AG04450 (cell line): Measurements from ENCODE around the gene ARHGAP15. TPM values are rescaled to one million over a fixed set of nuclear protein-coding genes. Genes with fewer than 3 reads are reported as not detected.

Source experiments
- CTCF ChIA-PET: fragments of 300-600, 350-600 bp; formaldehyde crosslinking; extraction: SDS; loops from one replicate; lab custom pipeline; 2022; ENCODE audit warnings: antibody characterized with exemption, inconsistent platforms; lab: Charles Lee
- POLR2A ChIA-PET: fragments of 350-600 bp; formaldehyde crosslinking; extraction: SDS; loops from one replicate; lab custom pipeline; 2021; ENCODE audit warnings: antibody characterized with exemption, inconsistent platforms; lab: Yijun Ruan, JAX
- DNase-seq: peaks from one replicate; pipeline ENCODE4 v3.0.0-alpha.2; 2011; ENCODE audit warnings: low read depth, low spot score
- H3K27ac ChIP-seq: one replicate; pipeline ENCODE4 v1.5.1; 2012; ENCODE audit warnings: low read depth, low read length, control low read depth
- H3K27me3 ChIP-seq: one replicate; pipeline ENCODE4 v1.6.0; 2012; ENCODE audit warnings: low read length; ENCODE audit not compliant: control insufficient read depth, insufficient read depth
- H3K4me3 ChIP-seq: 2 replicates; pipeline ENCODE4 v1.5.1; 2011; ENCODE audit warnings: mild to moderate bottlenecking, low read depth, low read length, control low read depth
- H3K9me3 ChIP-seq: 2 replicates; pipeline ENCODE4 v1.5.1; 2012; ENCODE audit warnings: low read length; ENCODE audit not compliant: control insufficient read depth, insufficient read depth
- polyA plus RNA-seq: library from polyadenylated mRNA; depleted of rRNA; stranded (reverse); fragments of >200 nt; gene quantifications from 2 replicates; pipeline ENCODE4 v1.2.3, GENCODE V29; 2011
- TF ChIP-seq, protein P1 (sequence below): IDR thresholded peaks from 2 replicates; pipeline ENCODE4 v1.5.1; 2011; ENCODE audit warnings: low read depth, low read length, control low read depth, inconsistent platforms

ARHGAP15 gene
- polyA plus RNA-seq, 1 experiment: not detected

DNA sequence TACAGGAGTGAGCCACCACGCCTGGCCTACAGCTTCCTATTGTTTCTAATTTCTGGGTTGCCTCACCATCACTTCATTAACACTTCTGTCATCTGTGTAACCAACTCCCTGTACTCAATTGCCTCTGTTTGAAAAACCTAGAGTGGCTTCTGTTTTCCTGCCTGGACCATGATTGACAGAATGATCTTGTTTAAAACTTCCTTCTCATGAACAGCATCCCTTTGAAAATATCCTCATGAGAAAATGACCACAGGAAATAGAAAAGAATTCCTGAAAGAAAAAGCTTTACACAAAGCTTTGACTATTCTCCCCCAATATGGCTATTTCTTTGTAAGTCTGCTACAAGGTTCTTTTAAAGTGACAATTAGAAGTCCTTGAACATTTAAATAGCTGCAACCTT lies 672.3 kb downstream of the ARHGAP15 start:
- TF ChIP-seq, protein P1, sequence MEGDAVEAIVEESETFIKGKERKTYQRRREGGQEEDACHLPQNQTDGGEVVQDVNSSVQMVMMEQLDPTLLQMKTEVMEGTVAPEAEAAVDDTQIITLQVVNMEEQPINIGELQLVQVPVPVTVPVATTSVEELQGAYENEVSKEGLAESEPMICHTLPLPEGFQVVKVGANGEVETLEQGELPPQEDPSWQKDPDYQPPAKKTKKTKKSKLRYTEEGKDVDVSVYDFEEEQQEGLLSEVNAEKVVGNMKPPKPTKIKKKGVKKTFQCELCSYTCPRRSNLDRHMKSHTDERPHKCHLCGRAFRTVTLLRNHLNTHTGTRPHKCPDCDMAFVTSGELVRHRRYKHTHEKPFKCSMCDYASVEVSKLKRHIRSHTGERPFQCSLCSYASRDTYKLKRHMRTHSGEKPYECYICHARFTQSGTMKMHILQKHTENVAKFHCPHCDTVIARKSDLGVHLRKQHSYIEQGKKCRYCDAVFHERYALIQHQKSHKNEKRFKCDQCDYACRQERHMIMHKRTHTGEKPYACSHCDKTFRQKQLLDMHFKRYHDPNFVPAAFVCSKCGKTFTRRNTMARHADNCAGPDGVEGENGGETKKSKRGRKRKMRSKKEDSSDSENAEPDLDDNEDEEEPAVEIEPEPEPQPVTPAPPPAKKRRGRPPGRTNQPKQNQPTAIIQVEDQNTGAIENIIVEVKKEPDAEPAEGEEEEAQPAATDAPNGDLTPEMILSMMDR: no peak
- no peak for DNase-seq
- H3K27me3 ChIP-seq: no peaks in the 10 kb centered on the region
- peaks cover 4% of the 10 kb centered on the region; the same call in 1 of the 2 replicates for H3K9me3 ChIP-seq
- H3K4me3 ChIP-seq: no peak overlapping the region
- POLR2A ChIA-PET: no interaction called here
- no peak overlapping the region for H3K27ac ChIP-seq
- CTCF ChIA-PET: interaction anchor here (0.7 kb wide), 1 partner anchor 795 kb away, joined by 3 read pairs; no protein-coding TSS in a partner anchor

GRCh38 chr2:143802242-143802641 lies 673.0 kb downstream of the ARHGAP15 start:
- H3K9me3 ChIP-seq: peaks cover 4% of the 10 kb centered on the region; the same call in 1 of the 2 replicates
- ChIA-PET POLR2A (no interaction called here), CTCF (interaction anchor here (0.7 kb wide), 1 partner anchor 794 kb away, joined by 3 read pairs; no protein-coding TSS in a partner anchor)
- peak overlapping the region; percentile 60 for H3K27ac ChIP-seq
- no peak overlapping the region for H3K4me3 ChIP-seq
- peak; percentile 54 for DNase-seq
- TF ChIP-seq, protein P1: no peak
- no peaks in the 10 kb centered on the region for H3K27me3 ChIP-seq

- Histone ChIP-seq H3K4me3 (no peak overlapping the region), H3K27me3 (no peaks in the 10 kb centered on the region), H3K9me3 (peaks cover 4% of the 10 kb centered on the region; the same call in 1 of the 2 replicates), H3K27ac (peak overlapping the region; percentile 60)
- ChIA-PET POLR2A (interaction anchor here (0.7 kb wide), 1 partner anchor 529 kb away, joined by 5 read pairs; a partner anchor contains a TSS), CTCF (interaction anchor here (0.7 to 0.8 kb wide), 2 partner anchors 14 to 972 kb away, joined by 3 read pairs; no protein-coding TSS in a partner anchor)
- TF ChIP-seq, protein P1: peak; percentile 25; the same call in 1 of the 2 replicates
- no peak for DNase-seq
These were observed 673.8 kb downstream of the ARHGAP15 start for GRCh38 chr2:143802871-143803650.

- Histone ChIP-seq H3K27ac (no peak overlapping the region), H3K9me3 (peaks cover 2% of the 10 kb centered on the region; the same call in 1 of the 2 replicates), H3K27me3 (no peaks in the 10 kb centered on the region), H3K4me3 (no peak overlapping the region)
- no peak for DNase-seq
- CTCF ChIA-PET: interaction anchor here (0.8 kb wide), 1 partner anchor 15 kb away, joined by 3 read pairs; no protein-coding TSS in a partner anchor
- POLR2A ChIA-PET: interaction anchor here (0.7 kb wide), 1 partner anchor 528 kb away, joined by 5 read pairs; a partner anchor contains a TSS
- TF ChIP-seq, protein P1: no peak
These were observed 674.7 kb downstream of the ARHGAP15 start for GRCh38 chr2:143803936-143804335.

DNA sequence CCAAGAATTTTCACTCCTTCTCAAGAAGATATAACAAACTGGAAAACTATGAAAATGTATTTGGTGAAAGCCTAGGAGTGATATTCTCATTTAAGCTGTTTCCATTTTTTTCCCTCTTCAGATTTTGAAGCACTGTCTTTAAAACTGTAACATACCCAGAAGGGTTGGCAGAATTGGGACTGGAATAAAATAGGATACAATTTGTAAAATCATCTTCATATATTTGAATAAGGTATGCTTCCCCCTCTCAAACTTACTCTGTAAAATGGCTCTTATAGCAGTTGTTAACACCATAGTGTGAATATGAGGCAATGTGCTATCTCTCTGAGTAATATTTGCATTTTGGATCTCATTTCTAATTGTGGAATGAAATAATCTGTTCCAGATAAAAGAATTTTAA lies 676.4 kb downstream of the ARHGAP15 start:
- CTCF ChIA-PET: no interaction called here
- DNase-seq: no peak
- H3K9me3 ChIP-seq: no peaks in the 10 kb centered on the region

More for the DNA sequence above, 676.4 kb downstream of the ARHGAP15 start:
- POLR2A ChIA-PET: interaction anchor here (0.5 kb wide), 1 partner anchor 72 kb away, joined by 4 read pairs; no protein-coding TSS in a partner anchor
- Histone ChIP-seq H3K27ac (no peak overlapping the region), H3K27me3 (no peaks in the 10 kb centered on the region), H3K4me3 (no peak overlapping the region)
- TF ChIP-seq, protein P1: no peak
